Medulla oblongata (tissue), 1 donor: ENCODE measurements around the gene PRKRIP1.
"Not testable (repeated sequence)": the region's sequence is repeated elsewhere in the genome, so short reads cannot be mapped to it uniquely, and the experiment has no call there.

Source experiments
- DNase-seq: peaks from one replicate; pipeline ENCODE4 v3.0.0-alpha.2; 2015; ENCODE audit errors: extremely low spot score

Gene PRKRIP1

DNA sequence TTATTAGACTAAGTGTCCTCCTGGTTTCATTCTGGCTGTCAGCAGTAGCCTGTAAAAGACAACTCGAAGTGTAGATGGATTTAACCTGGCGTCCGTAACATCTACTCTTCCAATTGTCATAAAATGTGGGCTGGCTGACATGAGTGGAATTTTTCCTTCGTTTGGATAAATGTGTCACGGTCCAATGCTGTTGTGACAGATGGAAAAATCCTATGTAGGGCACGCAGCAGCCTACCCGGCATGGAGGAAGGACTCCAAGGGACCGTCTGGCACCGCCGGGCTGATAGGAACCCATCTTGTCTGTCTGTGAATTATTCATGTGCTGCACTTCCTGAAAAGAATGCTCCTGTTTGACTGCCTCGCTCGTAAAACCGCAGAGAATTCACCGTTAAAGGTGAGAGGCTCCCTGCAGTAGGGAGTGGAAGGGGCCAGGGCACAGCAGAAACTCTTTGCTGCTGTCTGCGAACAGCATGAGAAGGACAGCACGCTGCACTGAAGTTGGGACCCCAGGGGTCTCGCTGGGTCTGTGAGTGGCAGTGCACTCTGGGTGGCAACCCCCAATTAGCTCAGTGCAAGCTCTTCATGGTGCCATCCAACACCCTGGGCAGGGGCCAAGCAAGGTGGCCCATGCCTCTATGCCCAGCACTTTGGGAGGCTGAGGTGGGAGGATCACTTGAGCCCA is 35.6 kb downstream of the PRKRIP1 start:
- DNase-seq: peak; percentile 29

DNA sequence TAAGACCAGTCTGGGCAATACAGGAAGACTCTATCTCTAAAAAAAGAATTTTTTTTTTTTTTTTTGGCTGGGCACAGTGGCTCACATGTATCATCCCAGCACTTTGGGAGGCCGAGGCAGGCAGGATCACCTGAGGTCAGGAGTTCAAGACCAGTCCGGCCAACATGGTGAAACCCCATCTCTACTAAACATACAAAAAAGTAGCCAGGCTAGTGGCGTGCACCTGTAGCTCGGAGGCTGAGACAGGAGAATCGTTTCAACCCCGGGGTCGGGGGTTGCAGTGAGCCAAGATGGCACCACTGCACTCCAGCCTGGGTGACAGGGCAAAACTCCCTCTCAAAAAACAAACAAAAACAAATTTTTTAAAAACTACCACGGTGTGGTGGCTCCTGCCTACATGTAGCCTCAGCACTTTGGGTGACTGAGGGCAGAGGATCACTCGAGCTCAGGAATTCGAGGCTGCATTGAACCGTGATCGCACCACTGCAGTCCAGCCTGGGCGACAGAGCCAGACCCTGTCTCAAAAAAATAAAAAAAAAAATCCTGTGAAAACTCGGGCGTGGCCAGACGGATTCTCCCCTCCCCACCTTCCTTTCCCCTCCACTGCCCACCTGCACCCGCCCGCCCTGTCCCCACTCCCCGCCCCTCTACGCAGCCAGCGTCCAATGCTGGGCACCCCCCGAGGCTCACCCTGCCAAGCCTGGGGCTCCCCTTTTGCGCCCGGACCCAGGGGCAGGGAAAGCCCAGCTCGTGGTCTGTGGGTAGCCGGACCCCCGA is 36.5 kb downstream of the PRKRIP1 start:
- no peak for DNase-seq

DNA sequence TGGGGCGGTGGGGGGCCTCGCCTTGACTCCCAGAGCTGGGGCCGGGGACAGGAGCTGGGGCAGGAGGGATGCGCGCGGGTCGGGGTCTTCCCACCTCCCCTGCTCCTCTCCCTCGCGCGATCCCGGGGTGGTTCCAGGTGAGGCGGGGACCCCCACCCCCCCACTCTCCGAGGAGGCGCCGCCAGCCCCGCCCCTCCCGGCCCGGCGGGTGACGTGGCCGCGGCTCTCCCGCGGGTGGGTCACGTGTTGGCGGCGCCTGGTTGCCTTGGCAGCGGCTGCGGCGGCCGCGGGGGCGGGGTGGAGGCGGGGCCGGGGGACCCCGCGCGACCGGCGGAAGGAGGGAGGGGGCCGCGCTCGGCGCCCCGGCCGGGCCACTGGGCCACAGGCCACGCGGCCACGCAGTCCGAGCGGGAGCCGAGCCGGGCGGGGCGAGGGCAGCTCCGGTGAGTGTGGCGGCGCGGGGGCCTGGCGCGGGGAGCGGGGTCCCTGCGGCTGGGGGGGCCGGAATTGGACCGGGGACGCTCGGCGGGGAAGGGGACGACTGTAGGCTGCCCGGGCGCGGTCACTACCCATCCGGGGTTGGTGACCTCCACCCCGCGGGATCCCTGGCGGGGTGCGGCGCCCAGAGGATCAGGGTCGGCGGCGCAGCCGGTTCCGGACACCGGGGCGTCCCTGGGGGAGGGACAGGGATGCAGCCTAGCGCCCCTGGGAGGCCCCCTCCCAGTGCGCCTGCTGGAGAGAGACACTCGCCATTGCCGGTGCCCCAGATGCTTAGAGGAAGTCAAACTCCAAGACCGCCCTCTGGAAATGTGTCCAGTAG is 37.3 kb downstream of the PRKRIP1 start, which contains the start of gene ORAI2:
Gene ORAI2 (plus strand): TSS at position 357 of the 820 bp plus-strand sequence. CDS start 5,382 bp downstream, outside the sequence.
- DNase-seq: peak; percentile 76

GRCh38 chr7:102434039-102434486 is 37.9 kb downstream of the PRKRIP1 start:
- DNase-seq: no peak

DNA sequence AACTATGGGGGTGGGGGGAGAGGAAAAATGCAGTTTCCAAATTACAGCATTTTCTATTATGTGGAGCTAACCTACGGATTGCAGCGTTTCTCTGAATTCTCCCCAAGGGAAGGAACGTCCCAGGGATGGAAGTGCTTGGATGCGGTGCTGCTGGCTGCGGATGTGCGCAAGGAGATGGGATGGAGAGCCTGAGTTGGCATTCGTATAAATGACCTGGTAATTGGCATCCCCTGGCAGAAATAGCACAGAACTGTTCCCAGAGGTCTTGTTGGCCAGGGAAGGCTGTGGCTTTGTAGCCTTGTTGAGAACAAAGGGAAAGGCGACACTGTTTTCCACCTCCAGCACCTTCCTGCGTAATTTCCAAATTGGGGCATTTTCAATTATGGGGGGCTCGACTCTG is 40.0 kb downstream of the PRKRIP1 start:
- no peak for DNase-seq

DNA sequence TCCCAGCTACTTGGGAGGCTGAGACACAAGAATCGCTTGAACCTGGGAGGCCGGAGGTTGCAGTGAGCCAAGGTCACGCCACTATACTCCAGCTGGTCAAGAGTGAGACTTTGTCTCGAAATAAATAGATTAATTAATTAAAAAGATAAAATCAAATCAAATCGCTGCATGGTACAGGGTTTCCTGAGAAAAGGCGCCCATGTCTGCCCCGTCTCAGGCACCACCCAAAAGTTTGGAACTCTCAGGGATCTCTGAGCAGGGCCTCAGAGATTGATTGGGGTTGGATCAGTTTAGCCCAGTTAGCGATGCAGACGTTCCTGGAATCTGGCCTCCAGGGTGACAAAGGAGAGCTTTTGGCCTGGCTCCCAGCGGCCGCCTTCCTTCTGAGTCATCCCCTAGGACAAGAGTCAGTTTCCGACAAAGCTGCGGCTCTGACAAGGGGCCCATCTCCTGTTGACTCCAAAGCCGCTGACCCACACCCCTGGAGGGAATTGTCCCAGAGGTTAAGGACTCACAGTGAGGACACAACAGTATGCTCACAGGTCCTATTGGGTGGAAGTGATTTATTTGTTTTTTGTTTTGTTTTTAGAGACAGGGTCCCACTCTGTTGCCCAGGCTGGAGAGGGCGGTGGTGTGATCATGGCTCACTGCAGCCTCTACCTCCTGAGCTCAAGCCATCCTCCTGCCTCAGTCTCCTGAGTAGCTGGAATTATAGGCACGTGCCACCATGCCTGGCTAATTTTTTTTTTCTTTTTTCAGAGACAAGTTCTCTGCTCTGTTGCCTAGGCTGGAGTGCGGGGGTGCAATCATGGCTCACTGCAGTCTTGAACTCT is 44.0 kb downstream of the PRKRIP1 start:
- peak; percentile 51 for DNase-seq

- no peak for DNase-seq
Observed at GRCh38 chr7:102444961-102445673, 49.0 kb downstream of the PRKRIP1 start.

GRCh38 chr7:102445674-102446071 is 49.5 kb downstream of the PRKRIP1 start:
- no peak for DNase-seq

GRCh38 chr7:102446387-102447156 is 50.4 kb downstream of the PRKRIP1 start:
- no peak for DNase-seq

DNA sequence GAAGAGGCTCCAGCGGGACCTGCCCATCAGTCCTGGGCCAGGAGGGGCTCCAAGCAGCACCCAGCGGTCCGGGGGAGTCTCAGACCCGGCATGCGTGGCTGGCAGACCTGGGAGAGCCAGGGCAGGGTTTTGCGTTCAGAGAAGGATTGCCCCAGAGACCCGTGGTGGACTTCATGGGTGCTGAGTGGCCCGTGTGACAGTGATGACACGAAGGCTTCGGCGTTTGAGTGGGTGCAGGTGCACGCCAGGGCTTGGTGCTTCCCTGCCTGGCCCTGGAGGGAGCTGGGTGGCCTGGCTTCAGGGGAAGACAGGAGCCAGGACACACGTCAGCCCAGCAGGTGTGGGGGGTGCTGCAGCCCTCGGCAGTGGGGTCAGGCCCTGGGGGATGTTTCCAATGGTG is 51.1 kb downstream of the PRKRIP1 start:
- DNase-seq: no peak

GRCh38 chr7:102449136-102449535 is 53.0 kb downstream of the PRKRIP1 start:
- no peak for DNase-seq

- no peak for DNase-seq
Observed at GRCh38 chr7:102450242-102450641, 54.1 kb downstream of the PRKRIP1 start.

GRCh38 chr7:102451371-102452054 is 55.4 kb downstream of the PRKRIP1 start:
- DNase-seq: no peak

DNA sequence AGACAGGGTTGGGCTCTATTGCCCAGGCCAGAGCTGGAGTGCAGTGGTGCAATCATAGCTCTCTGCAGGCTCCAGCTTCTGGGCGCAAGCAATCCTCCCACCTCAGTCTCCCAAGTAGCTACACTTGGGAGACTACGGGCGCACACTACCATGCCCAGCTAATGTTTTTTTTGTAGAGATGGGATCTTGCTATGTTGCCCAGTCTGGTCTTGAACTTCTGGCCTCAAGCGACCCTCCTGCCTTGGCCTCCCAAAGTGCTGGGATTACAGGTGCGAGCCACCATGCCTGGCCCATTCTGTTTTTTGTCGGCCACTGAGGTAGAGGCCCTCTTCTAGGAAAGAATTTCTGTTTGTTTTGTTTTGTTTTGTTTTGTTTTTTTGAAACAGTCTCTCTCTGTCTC is 56.3 kb downstream of the PRKRIP1 start:
- DNase-seq: no peak

GRCh38 chr7:102453319-102453718 is 57.2 kb downstream of the PRKRIP1 start:
- no peak for DNase-seq

- DNase-seq: no peak
Observed at GRCh38 chr7:102454468-102454867, 58.3 kb downstream of the PRKRIP1 start.

DNA sequence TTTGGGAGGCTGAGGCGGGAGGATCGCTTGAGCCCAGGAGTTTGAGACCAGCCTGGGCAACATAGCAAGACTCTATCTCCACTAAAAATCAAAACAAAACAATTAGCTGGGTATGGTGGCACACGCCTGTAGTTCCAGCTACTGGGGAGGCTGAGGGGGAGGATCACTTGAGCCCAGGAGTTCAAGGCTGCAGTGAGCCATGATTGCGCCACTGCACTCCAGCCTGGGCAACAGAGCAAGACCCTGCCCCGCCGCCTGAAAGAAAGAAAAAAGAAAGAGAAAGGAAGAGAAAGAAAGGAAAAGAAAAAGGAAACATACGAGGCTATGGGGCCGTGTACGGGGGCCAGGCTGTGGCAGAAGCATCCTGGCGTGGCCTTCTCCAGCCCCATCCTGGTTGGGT is 58.8 kb downstream of the PRKRIP1 start:
- DNase-seq: not testable (repeated sequence)

DNA sequence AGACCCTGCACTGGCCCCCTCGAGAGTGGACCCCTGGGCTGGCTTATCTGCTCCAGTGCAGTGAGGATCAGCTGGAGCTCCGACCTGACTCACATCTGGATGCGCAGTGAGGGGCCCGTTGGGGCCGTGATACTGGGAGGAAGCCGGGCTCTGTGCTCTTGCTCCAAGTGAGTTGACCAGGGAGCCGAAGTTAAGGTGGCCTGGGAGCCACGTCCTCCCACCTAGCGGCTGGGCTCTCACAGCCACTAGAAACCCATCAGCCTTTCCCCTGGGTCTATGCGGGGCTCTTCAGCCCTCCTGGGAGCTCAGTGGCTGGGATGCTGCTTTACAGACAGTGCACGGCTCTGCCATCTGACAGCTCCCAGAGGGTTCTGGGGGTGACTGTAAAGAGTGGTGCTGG is 59.4 kb downstream of the PRKRIP1 start:
- DNase-seq: no peak

- no peak for DNase-seq
Observed at GRCh38 chr7:102456327-102456726, 60.2 kb downstream of the PRKRIP1 start.
